ENCODE measurements around the gene CADM2.

The CADM2 gene

GRCh38 chr3:85571835-85572234 lies 613.0 kb downstream of the CADM2 start:
- no peaks in the 10 kb centered on the region for H3K4me1 Mint-ChIP-seq
- no peak overlapping the region for H3K4me3 Mint-ChIP-seq
- no peak overlapping the region for H3K27ac Mint-ChIP-seq
- DNase-seq = no peak
- H3K9me3 Mint-ChIP-seq = no peaks in the 10 kb centered on the region
- no peaks in the 10 kb centered on the region for H3K36me3 Mint-ChIP-seq
- CTCF ChIA-PET = interaction anchor here (1.3 kb wide), 1 partner anchor 8 kb away, joined by 3 read pairs; no protein-coding TSS in a partner anchor
- H3K27me3 Mint-ChIP-seq = no peaks in the 10 kb centered on the region

DNA sequence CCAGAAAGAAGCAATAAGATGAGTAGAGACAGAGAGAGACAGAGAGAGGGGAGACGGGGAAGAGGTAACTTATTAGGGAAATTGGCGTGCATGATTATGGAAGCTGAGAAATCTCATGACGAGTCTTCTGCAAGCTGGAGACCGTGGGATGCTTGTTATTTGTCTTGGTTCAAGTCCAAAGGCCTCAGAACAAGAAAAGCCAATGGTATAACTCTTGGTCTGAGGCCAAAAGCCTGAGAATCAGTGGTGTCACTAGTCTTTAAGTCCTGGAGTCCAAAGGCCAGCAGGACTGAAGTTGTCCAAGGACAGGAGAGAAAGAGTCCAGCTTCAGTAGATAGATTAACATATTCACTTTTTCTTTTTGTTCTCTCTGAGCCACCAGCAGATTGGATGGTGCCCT lies 613.6 kb downstream of the CADM2 start:
- no peak overlapping the region for H3K4me3 Mint-ChIP-seq
- H3K27me3 Mint-ChIP-seq = no peaks in the 10 kb centered on the region
- no peaks in the 10 kb centered on the region for H3K36me3 Mint-ChIP-seq
- H3K27ac Mint-ChIP-seq = no peak overlapping the region
- no peak for DNase-seq
- no peaks in the 10 kb centered on the region for H3K9me3 Mint-ChIP-seq
- no peaks in the 10 kb centered on the region for H3K4me1 Mint-ChIP-seq
- CTCF ChIA-PET = interaction anchor here (0.6 to 1.3 kb wide), 3 partner anchors 9 to 1692 kb away, joined by 3 read pairs; no protein-coding TSS in a partner anchor

- Mint-ChIP-seq H3K9me3 (no peaks in the 10 kb centered on the region), H3K27me3 (no peaks in the 10 kb centered on the region), H3K36me3 (no peaks in the 10 kb centered on the region), H3K27ac (no peak overlapping the region), H3K4me1 (no peaks in the 10 kb centered on the region), H3K4me3 (no peak overlapping the region)
- DNase-seq = no peak
- CTCF ChIA-PET = interaction anchor here (0.6 to 1.0 kb wide), 2 partner anchors 17 to 1692 kb away, joined by 3 read pairs; no protein-coding TSS in a partner anchor
Measured at GRCh38 chr3:85572978-85573377, 614.2 kb downstream of the CADM2 start.

DNA sequence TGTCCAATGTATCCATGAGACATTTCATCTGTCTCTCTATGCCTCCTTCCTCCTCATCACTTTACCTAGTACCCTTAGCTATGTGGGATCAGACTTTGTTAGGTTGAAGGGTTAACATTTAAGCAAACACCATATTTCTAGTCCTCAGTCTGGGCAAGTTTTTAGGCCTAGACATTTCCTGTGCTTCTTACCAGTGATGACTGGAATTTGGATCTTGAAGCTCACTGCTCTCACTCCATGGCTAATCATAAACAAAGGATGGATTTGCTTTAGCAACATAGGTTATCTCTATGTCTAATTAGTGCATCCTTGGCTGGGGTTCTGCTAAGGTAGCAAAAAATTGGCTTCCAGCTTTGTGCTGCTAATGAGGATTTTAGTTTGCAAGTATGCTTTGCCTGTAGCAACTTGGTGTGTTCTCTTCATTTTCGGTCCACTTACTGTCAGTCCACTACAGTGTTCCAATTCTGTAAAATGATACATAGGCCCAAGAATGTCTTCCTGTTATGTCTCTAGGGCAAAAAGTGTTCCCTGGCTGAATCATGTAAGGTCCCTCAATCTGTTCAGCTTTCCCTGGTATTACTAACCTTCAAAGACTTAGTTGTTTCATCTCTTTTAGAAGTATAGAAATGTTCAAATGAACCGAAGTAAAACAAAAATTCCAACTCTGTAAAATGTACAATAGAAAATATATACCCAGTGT lies 615.4 kb downstream of the CADM2 start:
- CTCF ChIA-PET = interaction anchor here (1.1 to 1.3 kb wide), 2 partner anchors 10 to 1027 kb away, joined by 3 to 6 read pairs; no protein-coding TSS in a partner anchor
- no peak for DNase-seq
- Mint-ChIP-seq H3K27me3 (no peaks in the 10 kb centered on the region), H3K27ac (no peak overlapping the region), H3K4me1 (no peaks in the 10 kb centered on the region), H3K9me3 (no peaks in the 10 kb centered on the region), H3K36me3 (no peaks in the 10 kb centered on the region), H3K4me3 (no peak overlapping the region)

- H3K9me3 Mint-ChIP-seq = no peaks in the 10 kb centered on the region
- H3K27ac Mint-ChIP-seq = no peak overlapping the region
- CTCF ChIA-PET = interaction anchor here (0.7 to 2.0 kb wide), 2 partner anchors 9 to 1028 kb away, joined by 3 to 8 read pairs; no protein-coding TSS in a partner anchor
- H3K4me3 Mint-ChIP-seq = no peak overlapping the region
- no peaks in the 10 kb centered on the region for H3K4me1 Mint-ChIP-seq
- H3K27me3 Mint-ChIP-seq = no peaks in the 10 kb centered on the region
- H3K36me3 Mint-ChIP-seq = no peaks in the 10 kb centered on the region
- peak; percentile 60 for DNase-seq
Measured at GRCh38 chr3:85576091-85576690, 617.4 kb downstream of the CADM2 start.

GRCh38 chr3:85576697-85577200 lies 618.0 kb downstream of the CADM2 start:
- H3K27me3 Mint-ChIP-seq = no peaks in the 10 kb centered on the region
- H3K4me1 Mint-ChIP-seq = no peaks in the 10 kb centered on the region
- no peaks in the 10 kb centered on the region for H3K36me3 Mint-ChIP-seq
- H3K9me3 Mint-ChIP-seq = no peaks in the 10 kb centered on the region
- no peak overlapping the region for H3K4me3 Mint-ChIP-seq
- no peak for DNase-seq
- CTCF ChIA-PET = interaction anchor here (2.0 kb wide), 1 partner anchor 1029 kb away, joined by 8 read pairs; no protein-coding TSS in a partner anchor
- H3K27ac Mint-ChIP-seq = no peak overlapping the region

DNA sequence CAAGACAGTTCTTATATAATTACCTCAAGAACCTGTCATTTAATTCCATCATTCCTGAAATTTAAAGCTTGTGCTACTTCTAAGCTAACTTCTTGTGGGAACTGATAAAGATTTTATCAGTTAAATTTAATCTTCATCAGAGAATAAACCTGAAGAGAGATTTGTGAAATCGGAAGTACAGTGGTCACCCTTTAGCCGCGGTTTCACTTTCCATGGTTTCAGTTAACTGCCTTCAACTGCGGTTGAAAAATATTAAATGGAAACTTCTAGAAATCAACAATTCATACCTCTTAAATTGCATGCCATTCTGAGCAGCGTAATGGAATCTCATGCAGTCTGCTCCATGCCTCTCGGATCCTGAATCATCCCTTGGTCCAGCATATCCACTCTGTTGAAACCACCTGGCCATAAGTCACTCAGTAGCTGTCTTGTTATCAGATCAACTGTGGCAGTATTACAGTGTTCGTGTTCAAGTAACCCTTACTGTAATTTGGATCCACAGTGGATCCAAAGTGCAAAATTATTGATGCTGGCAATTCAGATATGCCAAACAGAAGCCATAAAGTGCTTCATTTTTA lies 626.1 kb downstream of the CADM2 start:
- H3K27ac Mint-ChIP-seq = no peak overlapping the region
- no peaks in the 10 kb centered on the region for H3K27me3 Mint-ChIP-seq
- no peaks in the 10 kb centered on the region for H3K4me1 Mint-ChIP-seq
- DNase-seq = no peak
- H3K4me3 Mint-ChIP-seq = no peak overlapping the region
- no peaks in the 10 kb centered on the region for H3K36me3 Mint-ChIP-seq
- CTCF ChIA-PET = no interaction called here
- no peaks in the 10 kb centered on the region for H3K9me3 Mint-ChIP-seq

DNA sequence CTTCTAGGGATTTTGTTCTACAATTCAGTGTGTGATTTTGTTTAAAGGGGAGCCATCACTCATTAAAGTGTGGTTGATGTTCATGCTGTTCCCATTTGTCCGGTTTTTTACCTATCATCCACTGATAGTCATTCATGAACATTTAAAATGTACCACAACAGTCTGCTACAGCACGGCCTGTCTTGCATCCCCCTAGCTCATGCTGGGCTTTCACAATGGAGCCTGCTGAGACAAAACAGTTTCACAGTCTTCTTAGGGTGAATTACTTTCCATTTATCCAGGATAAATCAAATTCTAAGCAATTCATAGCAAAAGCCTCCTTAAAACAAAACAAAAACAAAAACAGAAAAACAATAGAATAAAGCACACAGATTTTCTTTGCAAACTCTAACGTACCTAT lies 627.2 kb downstream of the CADM2 start:
- no peak for DNase-seq
- no peaks in the 10 kb centered on the region for H3K36me3 Mint-ChIP-seq
- H3K27ac Mint-ChIP-seq = no peak overlapping the region
- H3K9me3 Mint-ChIP-seq = no peaks in the 10 kb centered on the region
- CTCF ChIA-PET = no interaction called here
- H3K4me1 Mint-ChIP-seq = no peaks in the 10 kb centered on the region
- no peak overlapping the region for H3K4me3 Mint-ChIP-seq
- H3K27me3 Mint-ChIP-seq = no peaks in the 10 kb centered on the region

DNA sequence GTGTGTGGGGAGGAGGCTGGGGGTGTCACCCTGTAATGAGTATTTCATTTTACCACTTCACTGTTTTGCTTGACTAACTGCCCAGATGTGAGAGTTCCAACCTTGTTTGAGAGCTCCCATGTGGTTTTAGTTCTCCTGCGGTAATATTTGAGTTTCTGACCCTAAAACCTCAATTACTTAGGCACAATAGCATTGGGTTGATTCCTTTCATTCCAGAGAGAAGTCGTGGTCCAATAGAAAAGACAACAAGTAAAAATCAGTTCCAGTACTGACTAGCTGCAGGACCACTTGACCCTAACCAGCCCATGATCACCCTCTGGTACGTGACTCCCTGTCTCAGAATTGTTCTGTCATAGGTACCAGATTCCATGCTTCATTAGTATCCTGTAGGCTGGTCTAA lies 630.4 kb downstream of the CADM2 start:
- Mint-ChIP-seq H3K27me3 (no peaks in the 10 kb centered on the region), H3K4me1 (no peaks in the 10 kb centered on the region), H3K36me3 (no peaks in the 10 kb centered on the region), H3K9me3 (no peaks in the 10 kb centered on the region), H3K27ac (no peak overlapping the region), H3K4me3 (no peak overlapping the region)
- CTCF ChIA-PET = no interaction called here
- DNase-seq = no peak

- Mint-ChIP-seq H3K9me3 (no peaks in the 10 kb centered on the region), H3K4me1 (no peaks in the 10 kb centered on the region), H3K36me3 (no peaks in the 10 kb centered on the region), H3K4me3 (no peak overlapping the region), H3K27ac (no peak overlapping the region), H3K27me3 (no peaks in the 10 kb centered on the region)
- DNase-seq = no peak
- CTCF ChIA-PET = no interaction called here
Measured at GRCh38 chr3:85591451-85591850, 632.7 kb downstream of the CADM2 start.

- Mint-ChIP-seq H3K27me3 (no peaks in the 10 kb centered on the region), H3K4me3 (no peak overlapping the region), H3K4me1 (no peaks in the 10 kb centered on the region), H3K9me3 (no peaks in the 10 kb centered on the region), H3K27ac (no peak overlapping the region), H3K36me3 (no peaks in the 10 kb centered on the region)
- no peak for DNase-seq
- CTCF ChIA-PET = no interaction called here
Measured at GRCh38 chr3:85592256-85592655, 633.5 kb downstream of the CADM2 start.

DNA sequence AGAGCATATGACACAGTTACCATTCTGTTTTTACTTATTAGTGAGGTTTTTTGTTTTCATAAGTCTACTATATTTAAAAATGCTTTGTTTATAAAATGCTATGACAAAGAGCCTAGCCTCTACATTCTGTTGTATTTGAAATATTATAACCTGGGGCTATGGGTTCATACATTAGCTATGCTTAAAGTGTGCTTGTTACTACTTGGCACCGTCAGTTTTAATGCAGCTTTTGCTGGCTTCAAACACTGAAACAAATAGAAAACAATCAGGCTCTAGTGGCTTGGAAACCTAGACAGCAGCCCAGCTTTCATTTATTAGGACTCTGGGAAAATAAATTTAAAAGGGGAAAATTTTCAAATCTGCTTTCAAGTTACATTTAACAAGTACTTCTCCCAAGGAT lies 635.9 kb downstream of the CADM2 start:
- Mint-ChIP-seq H3K4me1 (no peaks in the 10 kb centered on the region), H3K4me3 (no peak overlapping the region), H3K27ac (no peak overlapping the region), H3K9me3 (no peaks in the 10 kb centered on the region), H3K36me3 (no peaks in the 10 kb centered on the region), H3K27me3 (no peaks in the 10 kb centered on the region)
- DNase-seq = no peak
- CTCF ChIA-PET = no interaction called here

DNA sequence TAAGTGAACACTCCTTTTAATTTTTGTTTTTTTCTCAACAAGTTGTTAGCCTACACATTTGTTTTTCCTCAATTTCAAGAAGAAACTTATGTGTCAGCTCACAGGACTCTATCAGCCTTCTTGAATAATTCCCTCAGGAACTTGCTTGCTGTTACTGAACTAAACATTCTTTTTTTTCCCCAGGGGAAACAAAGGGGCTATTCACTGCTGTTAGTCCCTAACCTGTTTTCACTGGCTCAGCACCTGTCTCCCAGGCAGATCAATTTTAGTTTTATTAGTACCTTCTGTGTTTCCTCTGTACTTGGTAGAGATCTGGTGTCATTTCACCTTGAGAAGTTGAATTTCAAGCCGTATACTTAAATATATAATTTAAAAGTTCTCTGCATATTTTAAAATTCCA lies 644.6 kb downstream of the CADM2 start:
- no peak for DNase-seq
- Mint-ChIP-seq H3K36me3 (no peaks in the 10 kb centered on the region), H3K4me3 (no peak overlapping the region), H3K9me3 (no peaks in the 10 kb centered on the region), H3K27ac (no peak overlapping the region), H3K27me3 (no peaks in the 10 kb centered on the region), H3K4me1 (no peaks in the 10 kb centered on the region)
- CTCF ChIA-PET = no interaction called here

- CTCF ChIA-PET = no interaction called here
- Mint-ChIP-seq H3K27me3 (no peaks in the 10 kb centered on the region), H3K4me3 (no peak overlapping the region), H3K9me3 (no peaks in the 10 kb centered on the region), H3K27ac (no peak overlapping the region), H3K36me3 (no peaks in the 10 kb centered on the region), H3K4me1 (no peaks in the 10 kb centered on the region)
- no peak for DNase-seq
Measured at GRCh38 chr3:85604641-85605040, 645.9 kb downstream of the CADM2 start.

DNA sequence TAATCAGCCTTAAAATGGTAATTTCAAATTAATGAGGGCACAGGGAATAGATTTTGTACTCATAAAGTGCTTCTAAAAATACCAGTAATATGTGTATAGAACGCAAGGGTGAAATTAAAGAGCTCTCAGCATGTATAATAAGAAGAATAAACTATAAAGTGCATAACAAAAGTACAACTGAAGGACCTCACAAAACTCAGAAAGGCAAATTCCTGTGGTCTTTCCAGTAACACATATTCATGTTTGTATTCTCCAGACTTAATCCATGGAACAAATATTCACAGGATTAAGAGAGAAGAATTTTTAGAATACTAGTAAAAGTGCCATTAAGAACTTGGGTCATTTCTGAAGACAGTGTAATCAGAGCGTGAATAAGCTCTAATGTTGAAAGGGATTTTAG lies 646.3 kb downstream of the CADM2 start:
- no peak overlapping the region for H3K4me3 Mint-ChIP-seq
- CTCF ChIA-PET = no interaction called here
- H3K27ac Mint-ChIP-seq = no peak overlapping the region
- H3K27me3 Mint-ChIP-seq = no peaks in the 10 kb centered on the region
- DNase-seq = no peak
- no peaks in the 10 kb centered on the region for H3K4me1 Mint-ChIP-seq
- H3K36me3 Mint-ChIP-seq = no peaks in the 10 kb centered on the region
- no peaks in the 10 kb centered on the region for H3K9me3 Mint-ChIP-seq

Measured in activated naive CD4-positive, alpha-beta T cell treated with anti-CD3 and anti-CD28 coated beads, Interleukin-2, amount 10 ng/mL, durations not matched to agents 7 days and 5 days (primary cell).